Loucy (cell line): ENCODE measurements around the gene TNNT2.

Experiments used
- EZH2phosphoT487 ChIP-seq: fragments of 200-600 bp; IDR thresholded peaks from 2 replicates; pipeline ENCODE4 v1.6.1; 2018; ENCODE audit warnings: antibody characterized with exemption, mild to moderate bottlenecking, moderate library complexity, borderline replicate concordance
- TF ChIP-seq, protein P1 (sequence below): fragments of 200-600 bp; sonication (generic); conservative IDR thresholded peaks from 2 replicates; pipeline ENCODE4 v1.5.1; 2014; ENCODE audit warnings: mild to moderate bottlenecking, antibody characterized with exemption, low read length

DNA sequence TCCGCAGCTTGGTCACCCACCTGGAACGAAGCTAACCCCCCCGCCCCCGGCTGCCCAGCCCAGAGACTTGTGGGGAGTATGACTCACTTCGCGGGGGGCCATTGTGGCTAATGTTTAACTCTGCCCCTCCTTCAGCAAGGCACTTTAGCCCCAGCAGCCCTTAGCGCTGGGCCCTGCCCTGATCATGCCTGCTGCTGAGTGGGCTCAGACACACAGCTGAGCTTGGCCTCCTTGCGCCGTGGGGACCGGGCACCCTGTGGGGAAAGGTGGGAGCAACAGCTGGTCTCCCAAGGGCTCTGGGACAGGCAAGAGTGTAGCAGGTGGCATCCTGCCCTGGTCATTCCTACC lies 28.0 kb upstream of the TNNT2 start:
- TF ChIP-seq, protein P1, sequence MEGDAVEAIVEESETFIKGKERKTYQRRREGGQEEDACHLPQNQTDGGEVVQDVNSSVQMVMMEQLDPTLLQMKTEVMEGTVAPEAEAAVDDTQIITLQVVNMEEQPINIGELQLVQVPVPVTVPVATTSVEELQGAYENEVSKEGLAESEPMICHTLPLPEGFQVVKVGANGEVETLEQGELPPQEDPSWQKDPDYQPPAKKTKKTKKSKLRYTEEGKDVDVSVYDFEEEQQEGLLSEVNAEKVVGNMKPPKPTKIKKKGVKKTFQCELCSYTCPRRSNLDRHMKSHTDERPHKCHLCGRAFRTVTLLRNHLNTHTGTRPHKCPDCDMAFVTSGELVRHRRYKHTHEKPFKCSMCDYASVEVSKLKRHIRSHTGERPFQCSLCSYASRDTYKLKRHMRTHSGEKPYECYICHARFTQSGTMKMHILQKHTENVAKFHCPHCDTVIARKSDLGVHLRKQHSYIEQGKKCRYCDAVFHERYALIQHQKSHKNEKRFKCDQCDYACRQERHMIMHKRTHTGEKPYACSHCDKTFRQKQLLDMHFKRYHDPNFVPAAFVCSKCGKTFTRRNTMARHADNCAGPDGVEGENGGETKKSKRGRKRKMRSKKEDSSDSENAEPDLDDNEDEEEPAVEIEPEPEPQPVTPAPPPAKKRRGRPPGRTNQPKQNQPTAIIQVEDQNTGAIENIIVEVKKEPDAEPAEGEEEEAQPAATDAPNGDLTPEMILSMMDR, result no peak
- no peak for TF ChIP-seq EZH2phosphoT487
